ENCODE measurements around the gene KCTD7. TPM values are rescaled to one million over a fixed set of nuclear protein-coding genes. Genes with fewer than 3 reads are reported as not detected.
"Not testable (repeated sequence)": the region's sequence is repeated elsewhere in the genome, so short reads cannot be mapped to it uniquely, and the experiment has no call there.

KCTD7 gene
- total RNA-seq, 1 experiment from 2014 or later: 11.6 TPM

GRCh38 chr7:66682350-66683093 lies 53.8 kb downstream of the KCTD7 start:
- CTCF ChIA-PET: no interaction called here
- TF ChIP-seq IRF2 (CRISPR knock-in tag; IDR thresholded peaks at IDR 0.05; ENCODE audit: borderline replicate concordance, low read depth): no peak
- no peak for TF ChIP-seq ELF4 (CRISPR knock-in tag; IDR thresholded peaks at IDR 0.05; ENCODE audit: low read depth)
- no peak for TF ChIP-seq USF1 (CRISPR knock-in tag; IDR thresholded peaks at IDR 0.05)
- no peak for TF ChIP-seq ZNF396 (CRISPR knock-in tag; IDR thresholded peaks at IDR 0.05; ENCODE audit: borderline replicate concordance)
- TF ChIP-seq ZNF425 (CRISPR knock-in tag; conservative IDR thresholded peaks at IDR 0.05): no peak
- 0 out of 2 replicates have a peak, but pooled peaks have one; percentile 9 for TF ChIP-seq IRF1 (CRISPR knock-in tag; IDR thresholded peaks at IDR 0.05)
- 0 out of 2 replicates have a peak, but pooled peaks have one; percentile 35 for TF ChIP-seq HMGXB4 (CRISPR knock-in tag; IDR thresholded peaks at IDR 0.05)
- TF ChIP-seq TEAD1 (CRISPR knock-in tag; IDR thresholded peaks at IDR 0.05): no peak
- TF ChIP-seq ZMAT4 (CRISPR knock-in tag; IDR thresholded peaks at IDR 0.05): no peak
- no peak for TF ChIP-seq ATF2 (CRISPR knock-in tag; IDR thresholded peaks at IDR 0.05; ENCODE audit: borderline replicate concordance, low read depth)
- 0 out of 2 replicates have a peak, but pooled peaks have one; percentile 46 for TF ChIP-seq NFE2L1 (CRISPR knock-in tag; IDR thresholded peaks at IDR 0.05)
- TF ChIP-seq CDX4 (CRISPR knock-in tag; IDR thresholded peaks at IDR 0.05; ENCODE audit: borderline replicate concordance): no peak
- TF ChIP-seq ETV6 (CRISPR knock-in tag; IDR thresholded peaks at IDR 0.05): no peak
- no peak for TF ChIP-seq GRHL2 (CRISPR knock-in tag; IDR thresholded peaks at IDR 0.05; ENCODE audit: insufficient replicate concordance, severe bottlenecking)
- no peak for TF ChIP-seq NFATC4 (CRISPR knock-in tag; IDR thresholded peaks at IDR 0.05)
- no peaks in the 10 kb centered on the region for H3K36me3 Mint-ChIP-seq
- H3K9me3 Mint-ChIP-seq: peaks cover 4% of the 10 kb centered on the region; the same call in 1 of the 2 replicates
- H3K27me3 Mint-ChIP-seq (ENCODE audit: low read depth): peaks cover 8% of the 10 kb centered on the region
- peaks cover 12% of the 10 kb centered on the region for H3K4me1 Mint-ChIP-seq
- peak overlapping the region; percentile 78 for H3K4me3 Mint-ChIP-seq
- DNase-seq (ENCODE audit: low spot score) (peak; percentile 48), ATAC-seq (peak; percentile 43)
- POLR2A ChIA-PET: interaction anchor here (0.6 kb wide), 1 partner anchor 181 kb away, joined by 5 read pairs; no protein-coding TSS in a partner anchor
- no peak overlapping the region for H3K27ac Mint-ChIP-seq

- peak overlapping the region; percentile 74 for H3K27ac Mint-ChIP-seq
- DNase-seq (ENCODE audit: low spot score); H3K36me3 Mint-ChIP-seq; H3K27me3 Mint-ChIP-seq (ENCODE audit: low read depth); CTCF ChIA-PET; ATAC-seq; H3K9me3 Mint-ChIP-seq; POLR2A ChIA-PET: not testable (repeated sequence)
- H3K4me3 Mint-ChIP-seq: peak overlapping the region; percentile 78
- peaks cover 12% of the 10 kb centered on the region for H3K4me1 Mint-ChIP-seq
Measured at GRCh38 chr7:66683094-66683769, 54.6 kb downstream of the KCTD7 start.
